GM10266 (cell line): Measurements from ENCODE around the gene SLC16A8.

Source experiments
- DNase-seq: peaks from one replicate; pipeline ENCODE4 v3.0.0; 2012; ENCODE audit errors: extremely low spot score
- CTCF ChIP-seq: IDR thresholded peaks from 2 replicates; pipeline ENCODE4 v1.5.1; 2012; ENCODE audit warnings: mild to moderate bottlenecking, low read depth; ENCODE audit not compliant: control insufficient read depth, insufficient read depth; ENCODE audit errors: missing control alignments

SLC16A8 gene

GRCh38 chr22:38107692-38108515 is 23.9 kb upstream of the SLC16A8 start:
- TF ChIP-seq CTCF = no peak
- DNase-seq = no peak

- TF ChIP-seq CTCF = no peak
- DNase-seq = no peak
Observed at GRCh38 chr22:38106814-38107578, 23.0 kb upstream of the SLC16A8 start.

- TF ChIP-seq CTCF = peak; percentile 17
- no peak for DNase-seq
Observed at GRCh38 chr22:38104084-38104483, 20.1 kb upstream of the SLC16A8 start.

DNA sequence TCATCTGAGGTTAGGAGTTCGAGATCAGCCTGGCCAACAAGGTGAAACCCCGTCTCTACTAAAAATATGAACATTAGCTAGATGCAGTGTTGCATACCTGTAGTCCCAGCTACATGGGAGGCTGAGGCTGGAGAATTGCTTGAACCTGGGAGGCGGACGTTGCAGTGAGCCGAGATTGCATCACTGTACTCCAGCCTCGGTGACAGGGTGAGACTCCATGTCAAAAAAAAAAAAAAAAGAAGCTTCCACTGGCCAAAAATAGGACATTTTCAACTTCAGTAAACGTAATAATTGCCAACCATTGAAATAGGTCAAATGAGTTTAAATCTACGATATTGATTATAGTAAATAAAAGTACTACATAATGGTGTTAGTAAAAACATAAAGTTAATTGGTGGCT is 19.7 kb upstream of the SLC16A8 start:
- no peak for DNase-seq
- no peak for TF ChIP-seq CTCF

DNA sequence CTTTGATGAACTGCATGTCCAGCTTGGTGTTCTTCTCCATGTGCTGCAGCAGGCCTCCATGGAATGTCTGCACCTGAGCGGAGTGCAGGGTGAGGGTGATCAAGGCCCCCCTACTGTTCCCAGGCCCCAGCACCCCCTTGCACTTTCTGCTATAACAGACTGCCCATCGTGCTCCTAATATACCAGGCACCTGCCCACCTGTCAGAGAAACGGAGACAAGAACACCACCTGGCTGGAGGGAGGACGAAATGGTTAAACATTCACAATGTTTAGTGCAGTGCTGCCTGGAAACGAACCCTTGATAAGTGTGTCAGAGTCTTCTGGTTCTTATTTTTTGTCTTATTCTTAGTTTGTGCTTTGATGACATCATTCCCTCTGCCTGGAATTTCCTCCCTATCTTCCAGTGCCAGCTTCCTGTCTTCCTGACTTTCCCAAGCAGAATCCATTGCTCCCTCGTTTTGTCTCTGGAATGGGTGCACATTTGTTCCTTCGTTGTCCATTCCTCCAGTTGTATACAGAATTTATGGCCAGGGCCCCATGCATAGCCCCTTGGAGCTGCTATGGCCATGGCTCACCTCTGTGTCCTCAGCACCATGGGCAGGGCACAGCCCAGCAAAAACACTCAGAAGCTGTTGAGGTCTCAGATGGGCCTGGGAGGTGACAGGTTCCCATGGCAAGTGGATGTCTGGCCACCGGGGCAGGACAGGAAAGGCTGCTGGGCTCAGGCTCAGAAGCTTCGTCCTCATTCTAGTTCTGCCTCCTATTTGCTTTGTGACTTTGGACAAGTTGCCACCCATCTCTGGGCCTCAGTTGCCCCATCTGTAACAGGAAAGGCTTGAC is 14.6 kb upstream of the SLC16A8 start:
- no peak for DNase-seq
- TF ChIP-seq CTCF = no peak

DNA sequence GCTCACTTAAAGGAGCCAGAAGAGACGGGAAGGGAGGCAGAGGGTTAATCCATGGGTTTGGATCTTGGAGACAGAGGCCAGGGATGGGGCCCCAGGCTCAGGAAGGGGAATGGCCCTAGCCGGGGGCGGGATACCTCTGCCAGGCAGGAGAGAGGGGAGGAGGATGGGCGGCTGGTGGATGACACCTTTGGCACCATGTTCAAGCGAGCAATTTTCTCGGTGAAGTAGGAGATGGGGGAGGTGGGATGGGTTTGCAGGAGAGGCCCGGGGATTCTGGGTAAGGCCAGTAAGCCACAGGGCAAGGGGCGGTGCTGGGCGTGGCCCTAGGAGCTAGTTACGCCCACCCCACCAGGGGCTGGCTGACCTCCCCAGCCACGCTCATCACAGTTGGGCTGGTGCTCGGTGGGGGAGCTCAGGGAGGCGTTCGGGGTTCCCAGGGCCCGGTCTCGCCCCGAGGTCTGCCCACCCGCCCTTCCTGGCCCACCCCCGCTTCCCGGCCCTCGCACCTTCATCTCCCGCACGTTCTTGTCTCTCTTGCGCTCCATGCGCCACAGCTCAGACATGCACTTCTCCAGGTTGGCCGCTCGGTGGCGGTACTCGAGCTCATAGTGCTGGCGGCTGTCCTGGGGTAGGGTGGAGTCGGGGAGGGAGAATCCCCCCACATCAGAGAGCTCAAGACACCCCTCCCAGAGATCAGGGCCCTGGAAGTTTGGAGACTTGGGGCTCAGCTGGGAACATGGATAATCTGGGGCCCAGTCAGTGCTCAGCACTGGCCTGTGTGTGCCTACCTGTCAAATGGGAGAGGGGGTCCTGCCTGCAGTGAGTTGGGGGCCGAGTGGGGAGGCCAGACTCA is 13.8 kb upstream of the SLC16A8 start:
- TF ChIP-seq CTCF = no peak
- DNase-seq = no peak
